Measurements from ENCODE around the gene ATAD3C.
"Not testable (repeated sequence)": the region's sequence is repeated elsewhere in the genome, so short reads cannot be mapped to it uniquely, and the experiment has no call there.

Gene ATAD3C

GRCh38 chr1:1437904-1438376, 11.5 kb upstream of the ATAD3C start:
- no peaks in the 10 kb centered on the region for H3K27me3 ChIP-seq (ENCODE audit: insufficient read depth, low read length)
- H3K36me3 ChIP-seq (ENCODE audit: insufficient read depth, low read length), result no peaks in the 10 kb centered on the region
- H3K4me1 ChIP-seq (ENCODE audit: insufficient read depth, low read length), result peaks cover 38% of the 10 kb centered on the region
- no peaks in the 10 kb centered on the region for H3K9me3 ChIP-seq (ENCODE audit: low read length)
- no peak overlapping the region for H2AFZ ChIP-seq (ENCODE audit: low read depth, low read length)
- H3K4me3 ChIP-seq (ENCODE audit: low read length), result no peak overlapping the region

GRCh38 chr1:1438531-1439381, 10.7 kb upstream of the ATAD3C start:
- H3K4me3 ChIP-seq (ENCODE audit: low read length), result no peak overlapping the region
- H3K4me1 ChIP-seq (ENCODE audit: insufficient read depth, low read length), result peaks cover 30% of the 10 kb centered on the region
- no peaks in the 10 kb centered on the region for H3K9me3 ChIP-seq (ENCODE audit: low read length)
- H3K27me3 ChIP-seq (ENCODE audit: insufficient read depth, low read length), result no peaks in the 10 kb centered on the region
- no peak overlapping the region for H2AFZ ChIP-seq (ENCODE audit: low read depth, low read length)
- H3K36me3 ChIP-seq (ENCODE audit: insufficient read depth, low read length), result no peaks in the 10 kb centered on the region

- Histone ChIP-seq H3K4me1 (ENCODE audit: insufficient read depth, low read length) (peaks cover 21% of the 10 kb centered on the region), H3K9me3 (ENCODE audit: low read length) (no peaks in the 10 kb centered on the region), H3K4me3 (ENCODE audit: low read length) (no peak overlapping the region), H3K36me3 (ENCODE audit: insufficient read depth, low read length) (no peaks in the 10 kb centered on the region), H3K27me3 (ENCODE audit: insufficient read depth, low read length) (no peaks in the 10 kb centered on the region), H2AFZ (ENCODE audit: low read depth, low read length) (no peak overlapping the region)
Measured at GRCh38 chr1:1439546-1440261, 9.8 kb upstream of the ATAD3C start.

GRCh38 chr1:1440262-1441001, 9.1 kb upstream of the ATAD3C start:
- Histone ChIP-seq H2AFZ (ENCODE audit: low read depth, low read length) (no peak overlapping the region), H3K36me3 (ENCODE audit: insufficient read depth, low read length) (no peaks in the 10 kb centered on the region), H3K4me3 (ENCODE audit: low read length) (no peak overlapping the region), H3K9me3 (ENCODE audit: low read length) (no peaks in the 10 kb centered on the region), H3K4me1 (ENCODE audit: insufficient read depth, low read length) (peaks cover 14% of the 10 kb centered on the region), H3K27me3 (ENCODE audit: insufficient read depth, low read length) (no peaks in the 10 kb centered on the region)

GRCh38 chr1:1441002-1441888, 8.2 kb upstream of the ATAD3C start:
- Histone ChIP-seq H2AFZ (ENCODE audit: low read depth, low read length) (no peak overlapping the region), H3K4me3 (ENCODE audit: low read length) (no peak overlapping the region), H3K9me3 (ENCODE audit: low read length) (no peaks in the 10 kb centered on the region), H3K4me1 (ENCODE audit: insufficient read depth, low read length) (peaks cover 14% of the 10 kb centered on the region), H3K27me3 (ENCODE audit: insufficient read depth, low read length) (no peaks in the 10 kb centered on the region), H3K36me3 (ENCODE audit: insufficient read depth, low read length) (no peaks in the 10 kb centered on the region)

GRCh38 chr1:1442069-1442770, 7.3 kb upstream of the ATAD3C start:
- no peaks in the 10 kb centered on the region for H3K9me3 ChIP-seq (ENCODE audit: low read length)
- no peak overlapping the region for H2AFZ ChIP-seq (ENCODE audit: low read depth, low read length)
- no peak overlapping the region for H3K4me3 ChIP-seq (ENCODE audit: low read length)
- peaks cover 12% of the 10 kb centered on the region for H3K4me1 ChIP-seq (ENCODE audit: insufficient read depth, low read length)
- no peaks in the 10 kb centered on the region for H3K27me3 ChIP-seq (ENCODE audit: insufficient read depth, low read length)
- H3K36me3 ChIP-seq (ENCODE audit: insufficient read depth, low read length), result no peaks in the 10 kb centered on the region

GRCh38 chr1:1446631-1447030, 2.9 kb upstream of the ATAD3C start:
- H3K9me3 ChIP-seq (ENCODE audit: low read length); H3K36me3 ChIP-seq (ENCODE audit: insufficient read depth, low read length); H2AFZ ChIP-seq (ENCODE audit: low read depth, low read length); H3K4me3 ChIP-seq (ENCODE audit: low read length); H3K27me3 ChIP-seq (ENCODE audit: insufficient read depth, low read length); H3K4me1 ChIP-seq (ENCODE audit: insufficient read depth, low read length): not testable (repeated sequence)

- H3K36me3 ChIP-seq (ENCODE audit: insufficient read depth, low read length); H2AFZ ChIP-seq (ENCODE audit: low read depth, low read length); H3K4me1 ChIP-seq (ENCODE audit: insufficient read depth, low read length): not testable (repeated sequence)
Measured at GRCh38 chr1:1450616-1451015, 1.1 kb downstream of the ATAD3C start.

GRCh38 chr1:1451696-1452364, 2.3 kb downstream of the ATAD3C start:
- Histone ChIP-seq H3K36me3 (ENCODE audit: insufficient read depth, low read length) (no peaks in the 10 kb centered on the region), H3K9me3 (ENCODE audit: low read length) (no peaks in the 10 kb centered on the region), H2AFZ (ENCODE audit: low read depth, low read length) (no peak overlapping the region), H3K4me1 (ENCODE audit: insufficient read depth, low read length) (no peaks in the 10 kb centered on the region), H3K4me3 (ENCODE audit: low read length) (no peak overlapping the region), H3K27me3 (ENCODE audit: insufficient read depth, low read length) (peaks cover 3% of the 10 kb centered on the region)

More at GRCh38 chr1:1450616-1451015, 1.1 kb downstream of the ATAD3C start:
- H3K4me3 ChIP-seq (ENCODE audit: low read length); H3K9me3 ChIP-seq (ENCODE audit: low read length); H3K27me3 ChIP-seq (ENCODE audit: insufficient read depth, low read length): not testable (repeated sequence)

GRCh38 chr1:1452365-1452739, 2.9 kb downstream of the ATAD3C start:
- H3K9me3 ChIP-seq (ENCODE audit: low read length); H3K36me3 ChIP-seq (ENCODE audit: insufficient read depth, low read length); H2AFZ ChIP-seq (ENCODE audit: low read depth, low read length); H3K4me3 ChIP-seq (ENCODE audit: low read length); H3K4me1 ChIP-seq (ENCODE audit: insufficient read depth, low read length); H3K27me3 ChIP-seq (ENCODE audit: insufficient read depth, low read length): not testable (repeated sequence)

GRCh38 chr1:1452882-1453281, 3.4 kb downstream of the ATAD3C start:
- Histone ChIP-seq H3K27me3 (ENCODE audit: insufficient read depth, low read length) (peaks cover 3% of the 10 kb centered on the region), H3K36me3 (ENCODE audit: insufficient read depth, low read length) (no peaks in the 10 kb centered on the region), H3K9me3 (ENCODE audit: low read length) (no peaks in the 10 kb centered on the region), H2AFZ (ENCODE audit: low read depth, low read length) (no peak overlapping the region), H3K4me1 (ENCODE audit: insufficient read depth, low read length) (no peaks in the 10 kb centered on the region), H3K4me3 (ENCODE audit: low read length) (no peak overlapping the region)
